Measurements from ENCODE around the gene NOSIP. TPM values are rescaled to one million over a fixed set of nuclear protein-coding genes. Genes with fewer than 3 reads are reported as not detected.

NOSIP gene
- polyA plus RNA-seq, 1 donor, result 51.3 TPM

DNA sequence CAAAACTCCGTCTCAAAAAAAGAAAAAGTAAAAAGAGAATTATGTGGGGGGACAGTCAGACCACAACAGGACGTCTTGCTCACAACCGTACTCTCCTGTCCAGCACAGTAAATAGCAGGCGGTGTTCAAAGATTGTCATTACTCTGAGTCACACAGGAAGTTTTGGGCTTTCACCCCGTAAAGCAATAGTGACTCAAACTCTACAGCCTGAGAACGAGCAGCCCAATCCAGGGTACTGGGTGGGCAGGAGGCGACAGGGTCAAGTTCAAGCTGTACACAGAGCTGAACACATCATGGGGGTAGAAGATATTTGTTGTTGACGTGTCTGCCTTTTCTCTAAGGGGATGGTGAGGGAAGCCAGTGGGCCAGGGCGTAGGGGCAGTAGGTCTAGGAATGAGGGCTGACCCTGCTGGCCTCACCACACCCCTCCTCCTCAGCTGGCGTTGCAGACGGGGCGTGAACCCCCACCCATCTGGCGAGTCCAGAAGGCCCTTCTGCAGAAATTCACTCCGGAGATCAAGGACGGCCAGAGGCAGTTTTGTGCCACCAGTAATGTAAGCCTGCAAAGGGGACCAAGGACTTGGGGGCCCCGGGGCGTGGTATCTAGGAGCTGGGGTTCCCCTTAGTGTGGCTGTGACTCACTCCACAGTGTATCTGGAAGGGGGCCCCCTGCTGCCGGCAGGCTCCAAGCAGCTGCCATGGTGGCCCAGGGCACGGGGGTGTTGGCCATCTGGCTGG lies 33.9 kb upstream of the NOSIP start:
- DNase-seq, result no peak
- no peak overlapping the region for H3K27ac ChIP-seq (ENCODE audit: low read length)
- H3K36me3 ChIP-seq (ENCODE audit: control insufficient read depth, insufficient read depth, low read length), result peaks cover 69% of the 10 kb centered on the region
- peaks cover 7% of the 10 kb centered on the region for H3K4me1 ChIP-seq (ENCODE audit: control insufficient read depth, insufficient read depth, low read length)
- H3K4me3 ChIP-seq (ENCODE audit: low read length), result no peak overlapping the region
- WGBS (ENCODE audit: insufficient coverage, low lambda C conversion rate), result 100% methylated on average over 3 of the region's 19 CpGs
- peaks cover 4% of the 10 kb centered on the region for H3K9me3 ChIP-seq (ENCODE audit: control insufficient read depth, low read depth, low read length)
- H3K27me3 ChIP-seq (ENCODE audit: control insufficient read depth, insufficient read depth, low read length), result no peaks in the 10 kb centered on the region

- Histone ChIP-seq H3K27me3 (ENCODE audit: control insufficient read depth, insufficient read depth, low read length) (no peaks in the 10 kb centered on the region), H3K4me1 (ENCODE audit: control insufficient read depth, insufficient read depth, low read length) (peaks cover 7% of the 10 kb centered on the region), H3K9me3 (ENCODE audit: control insufficient read depth, low read depth, low read length) (peaks cover 4% of the 10 kb centered on the region), H3K27ac (ENCODE audit: low read length) (no peak overlapping the region), H3K36me3 (ENCODE audit: control insufficient read depth, insufficient read depth, low read length) (peaks cover 73% of the 10 kb centered on the region), H3K4me3 (ENCODE audit: low read length) (no peak overlapping the region)
- no peak for DNase-seq
- 80% methylated on average over 2 of the region's 4 CpGs for WGBS (ENCODE audit: insufficient coverage, low lambda C conversion rate)
These were observed 33.0 kb upstream of the NOSIP start for GRCh38 chr19:49613374-49613773.

DNA sequence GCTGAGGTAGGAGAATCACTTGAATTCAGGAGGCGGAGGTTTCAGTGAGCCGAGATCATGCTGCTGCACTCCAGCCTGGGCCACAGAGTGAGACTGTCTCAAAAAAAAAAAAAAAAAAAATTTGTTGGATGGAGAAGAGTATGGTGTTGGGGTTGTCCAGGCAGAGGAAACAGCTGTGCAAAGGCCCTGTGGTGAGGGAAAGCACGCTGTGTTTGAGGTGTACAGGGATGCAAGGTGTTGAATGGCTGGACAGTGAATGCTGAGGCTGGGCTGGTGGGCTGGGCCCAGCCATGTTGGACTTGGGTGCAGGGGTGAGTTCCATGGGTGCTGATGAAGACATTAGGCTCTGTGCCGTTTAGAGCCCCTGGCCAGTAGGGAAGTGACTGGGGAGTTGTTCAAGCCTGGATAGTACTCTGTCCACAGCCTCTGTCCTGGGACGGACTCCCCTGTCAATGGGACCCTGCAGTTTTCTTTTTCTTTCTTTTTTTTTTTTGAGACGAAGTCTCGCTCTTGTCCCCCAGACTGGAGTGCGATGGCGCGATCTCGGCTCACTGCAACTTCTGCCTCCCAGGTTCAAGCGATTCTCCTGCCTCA lies 29.2 kb upstream of the NOSIP start:
- H3K9me3 ChIP-seq (ENCODE audit: control insufficient read depth, low read depth, low read length), result no peaks in the 10 kb centered on the region
- H3K27me3 ChIP-seq (ENCODE audit: control insufficient read depth, insufficient read depth, low read length), result no peaks in the 10 kb centered on the region
- H3K36me3 ChIP-seq (ENCODE audit: control insufficient read depth, insufficient read depth, low read length), result peaks cover 70% of the 10 kb centered on the region
- peaks cover 7% of the 10 kb centered on the region for H3K4me1 ChIP-seq (ENCODE audit: control insufficient read depth, insufficient read depth, low read length)
- no peak for DNase-seq
- no peak overlapping the region for H3K27ac ChIP-seq (ENCODE audit: low read length)
- 93% methylated on average over 3 of the region's 12 CpGs for WGBS (ENCODE audit: insufficient coverage, low lambda C conversion rate)
- no peak overlapping the region for H3K4me3 ChIP-seq (ENCODE audit: low read length)

DNA sequence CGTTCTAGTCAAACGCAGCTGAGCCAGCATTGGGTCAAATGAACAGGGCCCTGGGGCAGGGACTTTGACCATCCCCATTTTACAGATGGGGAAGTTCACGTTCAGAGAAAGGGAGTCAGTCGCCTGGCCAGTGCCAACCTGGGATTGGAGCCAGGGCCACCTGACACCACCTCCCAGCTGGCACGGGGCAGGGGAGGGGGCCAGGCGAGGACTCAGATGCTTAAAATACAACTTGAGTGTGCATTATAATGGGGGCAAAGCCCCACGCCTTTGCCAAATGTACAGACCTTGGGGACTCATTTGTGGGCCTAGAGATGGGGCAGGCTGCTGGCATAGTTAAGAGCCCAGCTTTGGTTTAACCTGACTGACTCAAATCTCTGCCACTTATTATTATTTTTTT lies 25.2 kb upstream of the NOSIP start:
- WGBS (ENCODE audit: insufficient coverage, low lambda C conversion rate), result no CpG with 5 or more reads among the region's 7 CpGs

DNA sequence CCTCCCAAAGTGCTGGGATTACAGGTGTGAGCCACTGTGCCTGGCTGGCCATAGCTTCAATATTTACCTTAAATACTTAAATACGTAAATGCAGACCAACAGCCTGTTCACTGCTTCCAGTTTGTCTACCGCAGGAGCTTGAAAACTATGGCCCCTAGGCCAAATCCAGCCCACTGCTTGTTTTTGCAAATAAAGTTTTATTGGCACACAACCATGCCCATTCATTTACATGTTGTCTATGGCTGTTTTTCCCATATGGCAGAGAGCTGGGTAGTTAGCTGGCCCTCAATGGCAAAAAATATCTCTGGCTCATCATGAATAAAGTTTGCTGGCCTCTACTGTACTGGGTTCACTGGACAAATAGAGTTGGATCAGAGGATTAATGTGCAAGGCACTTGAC lies 22.4 kb upstream of the NOSIP start:
- Histone ChIP-seq H3K27me3 (ENCODE audit: control insufficient read depth, insufficient read depth, low read length) (no peaks in the 10 kb centered on the region), H3K27ac (ENCODE audit: low read length) (no peak overlapping the region), H3K36me3 (ENCODE audit: control insufficient read depth, insufficient read depth, low read length) (peaks cover 83% of the 10 kb centered on the region), H3K4me1 (ENCODE audit: control insufficient read depth, insufficient read depth, low read length) (no peaks in the 10 kb centered on the region), H3K9me3 (ENCODE audit: control insufficient read depth, low read depth, low read length) (no peaks in the 10 kb centered on the region), H3K4me3 (ENCODE audit: low read length) (no peak overlapping the region)
- WGBS (ENCODE audit: insufficient coverage, low lambda C conversion rate), result no CpG with 5 or more reads among the region's 2 CpGs
- DNase-seq, result no peak

More for the DNA sequence above, 25.2 kb upstream of the NOSIP start:
- Histone ChIP-seq H3K36me3 (ENCODE audit: control insufficient read depth, insufficient read depth, low read length) (peaks cover 79% of the 10 kb centered on the region), H3K27me3 (ENCODE audit: control insufficient read depth, insufficient read depth, low read length) (no peaks in the 10 kb centered on the region), H3K27ac (ENCODE audit: low read length) (no peak overlapping the region), H3K9me3 (ENCODE audit: control insufficient read depth, low read depth, low read length) (no peaks in the 10 kb centered on the region), H3K4me1 (ENCODE audit: control insufficient read depth, insufficient read depth, low read length) (no peaks in the 10 kb centered on the region), H3K4me3 (ENCODE audit: low read length) (no peak overlapping the region)
- DNase-seq, result no peak

GRCh38 chr19:49601482-49602038 lies 21.2 kb upstream of the NOSIP start:
- no peaks in the 10 kb centered on the region for H3K27me3 ChIP-seq (ENCODE audit: control insufficient read depth, insufficient read depth, low read length)
- DNase-seq, result no peak
- H3K27ac ChIP-seq (ENCODE audit: low read length), result no peak overlapping the region
- WGBS (ENCODE audit: insufficient coverage, low lambda C conversion rate), result no CpG with 5 or more reads among the region's 38 CpGs
- no peaks in the 10 kb centered on the region for H3K4me1 ChIP-seq (ENCODE audit: control insufficient read depth, insufficient read depth, low read length)
- peaks cover 80% of the 10 kb centered on the region for H3K36me3 ChIP-seq (ENCODE audit: control insufficient read depth, insufficient read depth, low read length)
- no peak overlapping the region for H3K4me3 ChIP-seq (ENCODE audit: low read length)
- peaks cover 4% of the 10 kb centered on the region for H3K9me3 ChIP-seq (ENCODE audit: control insufficient read depth, low read depth, low read length)

- no peak overlapping the region for H3K4me3 ChIP-seq (ENCODE audit: low read length)
- no peak for DNase-seq
- H3K27me3 ChIP-seq (ENCODE audit: control insufficient read depth, insufficient read depth, low read length), result no peaks in the 10 kb centered on the region
- no peak overlapping the region for H3K27ac ChIP-seq (ENCODE audit: low read length)
- no CpG with 5 or more reads among the region's 26 CpGs for WGBS (ENCODE audit: insufficient coverage, low lambda C conversion rate)
- H3K9me3 ChIP-seq (ENCODE audit: control insufficient read depth, low read depth, low read length), result peaks cover 8% of the 10 kb centered on the region
- H3K4me1 ChIP-seq (ENCODE audit: control insufficient read depth, insufficient read depth, low read length), result peaks cover 2% of the 10 kb centered on the region
- peaks cover 82% of the 10 kb centered on the region for H3K36me3 ChIP-seq (ENCODE audit: control insufficient read depth, insufficient read depth, low read length)
These were observed 19.3 kb upstream of the NOSIP start for GRCh38 chr19:49599378-49600295.

- H3K27ac ChIP-seq (ENCODE audit: low read length), result no peak overlapping the region
- DNase-seq, result no peak
- peaks cover 8% of the 10 kb centered on the region for H3K9me3 ChIP-seq (ENCODE audit: control insufficient read depth, low read depth, low read length)
- no CpG with 5 or more reads among the region's 29 CpGs for WGBS (ENCODE audit: insufficient coverage, low lambda C conversion rate)
- H3K4me1 ChIP-seq (ENCODE audit: control insufficient read depth, insufficient read depth, low read length), result peaks cover 11% of the 10 kb centered on the region
- H3K27me3 ChIP-seq (ENCODE audit: control insufficient read depth, insufficient read depth, low read length), result no peaks in the 10 kb centered on the region
- H3K4me3 ChIP-seq (ENCODE audit: low read length), result no peak overlapping the region
- peaks cover 77% of the 10 kb centered on the region for H3K36me3 ChIP-seq (ENCODE audit: control insufficient read depth, insufficient read depth, low read length)
These were observed 17.3 kb upstream of the NOSIP start for GRCh38 chr19:49597703-49597974.

GRCh38 chr19:49596954-49597702 lies 16.8 kb upstream of the NOSIP start:
- no CpG with 5 or more reads among the region's 65 CpGs for WGBS (ENCODE audit: insufficient coverage, low lambda C conversion rate)
- no peak overlapping the region for H3K27ac ChIP-seq (ENCODE audit: low read length)
- DNase-seq, result no peak
- H3K9me3 ChIP-seq (ENCODE audit: control insufficient read depth, low read depth, low read length), result peaks cover 8% of the 10 kb centered on the region
- peaks cover 11% of the 10 kb centered on the region for H3K4me1 ChIP-seq (ENCODE audit: control insufficient read depth, insufficient read depth, low read length)
- no peaks in the 10 kb centered on the region for H3K27me3 ChIP-seq (ENCODE audit: control insufficient read depth, insufficient read depth, low read length)
- peaks cover 72% of the 10 kb centered on the region for H3K36me3 ChIP-seq (ENCODE audit: control insufficient read depth, insufficient read depth, low read length)
- H3K4me3 ChIP-seq (ENCODE audit: low read length), result no peak overlapping the region

DNA sequence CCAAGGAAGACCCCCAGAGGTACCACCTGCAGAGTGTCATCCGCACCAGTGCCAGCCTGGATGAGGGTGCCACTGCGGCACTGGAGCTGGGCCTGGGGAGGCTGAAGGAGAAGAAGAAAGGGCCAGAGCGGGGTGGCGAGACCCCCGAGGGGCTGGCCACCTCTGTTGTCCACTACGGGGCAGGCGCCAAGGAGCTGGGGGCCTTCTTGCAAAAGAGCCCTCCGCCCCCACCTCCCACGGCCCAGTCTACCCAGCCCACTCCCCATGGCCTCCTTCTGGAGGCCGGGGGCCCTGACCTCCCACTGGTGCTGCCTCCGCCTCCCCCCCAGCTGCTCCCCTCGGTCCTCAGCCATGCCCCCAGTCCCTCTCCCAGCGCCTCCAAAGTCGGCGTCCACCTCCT lies 16.1 kb upstream of the NOSIP start:
- Histone ChIP-seq H3K36me3 (ENCODE audit: control insufficient read depth, insufficient read depth, low read length) (peaks cover 67% of the 10 kb centered on the region), H3K27ac (ENCODE audit: low read length) (no peak overlapping the region), H3K4me3 (ENCODE audit: low read length) (no peak overlapping the region), H3K27me3 (ENCODE audit: control insufficient read depth, insufficient read depth, low read length) (no peaks in the 10 kb centered on the region), H3K4me1 (ENCODE audit: control insufficient read depth, insufficient read depth, low read length) (peaks cover 11% of the 10 kb centered on the region), H3K9me3 (ENCODE audit: control insufficient read depth, low read depth, low read length) (peaks cover 8% of the 10 kb centered on the region)
- no CpG with 5 or more reads among the region's 15 CpGs for WGBS (ENCODE audit: insufficient coverage, low lambda C conversion rate)
- DNase-seq, result no peak
